GM18868 (cell line): ENCODE data around the gene ZNRF4.

ENCODE experiments used
- ATAC-seq: cut with Tn5 transposase; IDR thresholded peaks from one replicate; pipeline ENCODE4 v1.9.1; 2021; ENCODE audit warnings: mild to moderate bottlenecking, moderate library complexity; ENCODE audit not compliant: unreplicated experiment

Gene ZNRF4

GRCh38 chr19:5440299-5440698, 14.9 kb upstream of the ZNRF4 start:
- no peak for ATAC-seq

DNA sequence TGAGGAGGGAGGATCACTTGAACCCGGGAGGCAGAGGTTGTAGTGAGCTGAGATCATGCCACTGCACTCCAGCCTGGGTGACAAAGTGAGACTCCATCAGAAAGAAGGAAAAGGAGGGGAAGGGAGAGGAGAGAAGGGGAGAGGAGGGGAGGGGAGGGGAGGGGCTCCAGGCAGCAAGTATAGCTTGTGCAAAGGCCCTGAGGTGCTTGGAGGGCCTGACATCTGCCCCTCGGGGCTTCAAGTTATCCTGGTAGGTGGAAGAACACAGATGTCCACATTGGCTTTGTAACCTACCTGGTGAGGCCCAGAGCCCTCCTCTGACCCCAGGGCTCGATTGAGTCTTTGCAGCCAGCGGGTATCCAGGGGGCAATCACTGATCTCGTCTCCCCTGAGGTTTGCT, 11.5 kb upstream of the ZNRF4 start:
- no peak for ATAC-seq

GRCh38 chr19:5444431-5444830, 10.8 kb upstream of the ZNRF4 start:
- ATAC-seq: no peak

GRCh38 chr19:5445071-5445470, 10.1 kb upstream of the ZNRF4 start:
- no peak for ATAC-seq

- no peak for ATAC-seq
Observed at GRCh38 chr19:5445561-5446055, 9.6 kb upstream of the ZNRF4 start.

DNA sequence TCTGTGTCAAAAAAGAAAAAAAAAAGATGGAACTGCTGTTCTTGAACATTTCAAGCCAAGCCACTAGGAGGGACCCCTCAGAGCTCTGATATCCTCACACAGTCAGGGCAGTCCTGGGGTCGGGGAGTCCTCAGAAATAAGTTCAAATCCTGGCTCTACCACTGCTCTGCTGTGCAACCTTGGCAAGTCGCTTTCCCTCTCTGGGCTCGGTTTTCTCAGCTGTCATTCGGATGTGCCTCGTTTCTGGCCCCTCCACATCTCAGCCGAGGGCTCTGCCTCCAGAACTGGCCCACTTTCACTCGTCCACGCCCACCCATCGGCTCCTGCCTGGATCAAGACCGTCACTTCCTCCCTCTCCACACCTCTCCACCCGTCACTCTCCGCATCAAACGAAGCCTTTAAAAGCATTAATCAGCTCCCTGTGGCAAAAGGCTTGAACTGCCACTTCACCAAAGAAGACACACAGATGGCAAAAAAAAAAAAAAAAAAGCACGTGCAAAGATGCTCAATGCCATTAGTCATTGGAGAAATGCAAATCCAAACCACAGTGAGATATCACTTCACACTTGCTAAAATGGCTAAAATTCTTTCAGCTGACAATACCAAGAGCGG, 7.4 kb upstream of the ZNRF4 start:
- ATAC-seq: no peak

DNA sequence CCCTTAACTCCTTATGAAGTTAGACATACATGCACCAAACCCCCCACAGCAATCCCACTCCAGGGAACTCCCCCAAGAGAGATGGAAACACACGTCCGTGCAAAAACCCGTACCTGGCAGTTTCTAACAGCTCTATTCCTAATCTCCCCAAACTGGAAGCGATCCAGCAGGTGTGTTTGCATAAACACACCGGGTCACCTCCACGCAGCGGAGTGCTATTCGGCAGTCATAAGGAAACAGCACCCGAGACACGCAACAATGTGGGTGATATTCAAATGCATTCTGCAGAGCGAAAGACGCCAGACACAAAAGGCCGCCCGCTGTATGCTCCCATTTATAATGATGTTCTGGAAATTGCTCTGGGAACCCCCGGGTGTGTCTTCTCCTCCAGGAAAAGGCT, 6.8 kb upstream of the ZNRF4 start:
- ATAC-seq: no peak

DNA sequence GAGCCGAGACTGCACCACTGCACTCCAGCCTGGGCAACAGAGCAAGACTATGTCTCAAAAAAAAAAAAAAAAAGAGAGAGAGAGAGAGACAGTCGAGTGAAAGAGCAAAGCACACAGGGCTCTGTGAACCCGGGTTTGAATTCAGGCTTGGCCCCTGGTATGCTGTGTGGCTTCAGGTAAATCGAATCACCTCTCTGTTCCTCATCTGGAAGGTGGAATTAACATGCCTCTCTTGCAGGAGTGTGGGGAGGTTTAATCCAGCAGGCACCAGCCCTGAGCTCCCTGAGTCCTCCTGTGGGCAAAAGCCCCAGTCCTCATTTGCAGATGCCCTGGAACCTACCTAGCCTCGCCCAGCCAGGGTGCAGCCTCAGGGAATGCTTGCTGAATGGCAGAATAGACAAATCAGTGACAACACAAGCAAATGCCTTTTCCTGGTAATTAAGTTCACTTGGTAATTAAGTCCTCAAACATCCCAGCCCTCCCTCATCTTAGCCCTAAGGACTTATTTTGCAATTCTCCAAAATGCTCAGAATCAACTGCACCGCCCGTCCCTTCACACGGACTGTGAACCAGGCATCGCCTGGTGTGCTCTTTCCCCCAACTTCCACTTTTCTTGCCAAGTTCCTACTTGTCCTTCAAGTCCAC, 4.6 kb upstream of the ZNRF4 start:
- no peak for ATAC-seq

- no peak for ATAC-seq
Observed at GRCh38 chr19:5451494-5451893, 3.7 kb upstream of the ZNRF4 start.

DNA sequence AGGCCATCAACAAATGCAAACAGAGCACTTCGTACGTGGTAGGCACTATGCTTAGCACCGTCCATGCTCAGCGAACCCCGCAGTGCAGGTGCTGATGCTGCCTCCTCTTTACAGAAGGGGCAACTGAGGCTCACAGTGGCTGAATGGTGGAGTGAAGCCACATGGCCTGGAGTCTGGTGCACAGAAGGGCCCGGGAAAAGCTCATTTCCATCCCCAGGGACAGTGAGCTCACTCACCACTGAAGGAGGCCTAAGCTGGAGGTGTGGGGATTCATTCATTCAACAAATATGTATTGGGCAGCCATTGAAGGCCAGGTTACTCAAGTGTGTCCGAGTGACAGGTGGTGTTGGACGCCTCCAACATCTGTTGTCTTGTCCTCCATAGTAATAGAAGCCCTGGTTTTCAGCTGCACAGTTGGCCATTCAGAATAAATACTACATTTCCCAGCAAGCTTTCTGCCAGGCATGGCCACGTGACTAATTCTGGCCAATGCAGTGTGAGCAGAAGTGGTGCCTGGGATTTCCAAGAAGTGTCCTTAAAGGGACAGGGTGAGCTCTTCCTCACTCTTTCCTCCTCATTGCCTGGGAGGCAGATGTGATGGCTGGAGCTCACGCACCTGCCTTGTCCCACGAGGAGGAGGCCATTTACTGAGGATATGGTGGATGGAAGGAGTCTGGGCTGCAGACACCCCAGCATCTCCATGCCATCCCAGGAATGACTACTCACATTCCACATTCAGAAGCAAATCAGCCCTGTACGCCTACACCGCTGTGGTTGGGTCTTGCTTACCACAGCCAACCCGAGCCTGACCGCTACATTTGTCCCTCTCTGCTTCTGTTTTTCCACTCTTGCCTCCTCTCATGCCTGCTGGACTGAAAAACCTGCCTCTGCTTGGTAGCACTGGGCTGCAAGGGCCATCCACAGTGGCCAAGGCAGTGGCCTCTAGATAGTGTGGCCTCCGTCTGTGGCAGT, 2.3 kb upstream of the ZNRF4 start:
- no peak for ATAC-seq

DNA sequence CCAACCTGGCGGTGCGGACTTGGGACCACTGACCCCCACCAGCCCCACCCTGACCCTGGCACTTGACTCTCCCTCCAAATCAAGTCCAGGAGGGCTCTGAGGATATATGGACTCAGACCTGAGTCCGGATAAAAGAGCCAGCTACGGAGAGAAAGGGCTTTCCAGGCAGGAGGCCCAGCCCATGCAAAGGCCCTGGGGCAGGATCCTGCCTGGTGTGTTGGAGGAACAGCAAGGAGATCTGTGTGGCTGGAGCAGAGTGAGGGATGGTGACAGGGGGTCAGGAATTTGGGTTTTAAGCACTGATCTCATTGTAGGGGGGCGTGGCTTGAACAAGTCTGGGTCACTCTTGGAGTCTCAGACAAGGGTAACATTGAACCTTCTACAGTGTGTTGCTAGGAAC, 474 bp upstream of the ZNRF4 start:
- no peak for ATAC-seq

- no peak for ATAC-seq
Observed at GRCh38 chr19:5456130-5456840, 1.1 kb downstream of the ZNRF4 start.

- ATAC-seq: no peak
Observed at GRCh38 chr19:5456841-5457200, 1.6 kb downstream of the ZNRF4 start.

DNA sequence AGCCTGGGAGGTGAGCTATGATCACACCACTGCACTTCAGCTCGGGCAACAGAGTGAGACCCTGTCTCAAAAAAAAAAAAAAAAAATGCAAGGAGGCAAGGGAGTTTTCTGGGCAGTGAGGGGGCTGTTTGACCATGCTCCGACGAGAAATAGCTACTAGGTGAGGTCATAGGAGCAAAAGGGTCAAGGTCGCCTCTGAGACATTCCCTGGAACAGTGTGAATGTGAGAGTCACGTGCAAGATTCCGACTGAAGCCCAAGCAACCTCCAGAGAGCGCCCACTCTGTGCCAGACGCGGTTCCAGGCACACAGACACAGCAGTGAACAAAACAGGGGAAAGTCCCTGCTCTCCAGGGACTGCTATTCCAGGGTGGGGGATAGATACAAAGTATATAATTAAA, 2.5 kb downstream of the ZNRF4 start:
- ATAC-seq: no peak

GRCh38 chr19:5458420-5458819, 3.2 kb downstream of the ZNRF4 start:
- no peak for ATAC-seq

- no peak for ATAC-seq
Observed at GRCh38 chr19:5459360-5459759, 4.1 kb downstream of the ZNRF4 start.

DNA sequence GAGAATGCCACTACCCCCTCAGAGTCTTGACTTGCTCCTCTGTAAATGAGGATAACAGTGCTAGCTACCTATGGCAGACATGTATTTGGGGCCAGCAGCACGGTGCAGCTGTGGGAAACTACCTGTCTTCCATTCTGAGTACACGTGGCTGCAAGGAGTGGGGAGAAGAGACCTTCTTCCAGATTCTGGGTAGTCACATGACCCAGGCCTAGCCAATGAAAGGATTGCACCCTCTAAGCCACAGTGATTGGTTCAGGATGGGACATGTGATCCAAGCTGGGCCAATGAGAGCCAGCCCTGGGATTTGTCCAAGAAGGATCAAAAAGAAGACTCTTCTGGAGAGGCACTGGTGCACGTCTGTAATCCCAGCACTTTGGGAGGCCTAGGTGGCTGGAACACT, 5.5 kb downstream of the ZNRF4 start:
- no peak for ATAC-seq

DNA sequence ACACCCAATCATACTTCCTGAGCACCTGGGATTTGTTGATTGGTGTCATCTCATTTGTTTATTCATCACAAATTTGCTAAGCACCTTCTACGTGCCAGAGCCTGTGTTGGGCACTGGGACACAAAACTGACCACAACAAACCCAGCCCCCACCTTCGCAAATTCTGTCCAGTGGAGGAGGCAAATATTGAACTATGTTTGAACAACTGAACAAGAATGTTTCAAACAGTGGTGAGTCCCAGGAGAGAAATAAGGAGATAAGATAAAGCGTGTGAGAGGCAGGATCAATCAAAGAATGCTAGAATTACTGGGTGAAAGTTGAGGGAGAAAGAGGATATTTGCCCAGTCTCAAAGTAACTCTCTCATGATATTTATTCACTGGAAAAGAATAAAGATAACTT, 8.7 kb downstream of the ZNRF4 start:
- no peak for ATAC-seq

DNA sequence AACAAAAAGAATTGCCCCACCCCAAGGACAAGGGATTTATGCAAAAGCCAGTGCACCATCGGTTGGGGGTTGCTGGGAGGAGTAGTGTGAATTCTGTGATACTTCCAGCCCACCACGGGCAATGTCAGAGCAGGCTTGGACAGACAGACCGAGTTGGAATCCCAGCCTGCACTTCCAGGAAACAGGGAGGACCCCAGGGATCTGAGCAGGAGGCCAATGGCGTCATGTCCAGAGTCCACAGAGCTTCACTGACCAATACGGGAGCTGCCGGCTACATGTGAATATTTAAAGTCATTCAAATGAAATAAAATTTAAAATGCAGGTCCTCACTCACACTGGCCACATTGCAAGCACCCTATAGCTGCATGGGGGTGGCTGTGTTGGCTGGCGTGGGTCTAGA, 10.9 kb downstream of the ZNRF4 start:
- ATAC-seq: no peak

DNA sequence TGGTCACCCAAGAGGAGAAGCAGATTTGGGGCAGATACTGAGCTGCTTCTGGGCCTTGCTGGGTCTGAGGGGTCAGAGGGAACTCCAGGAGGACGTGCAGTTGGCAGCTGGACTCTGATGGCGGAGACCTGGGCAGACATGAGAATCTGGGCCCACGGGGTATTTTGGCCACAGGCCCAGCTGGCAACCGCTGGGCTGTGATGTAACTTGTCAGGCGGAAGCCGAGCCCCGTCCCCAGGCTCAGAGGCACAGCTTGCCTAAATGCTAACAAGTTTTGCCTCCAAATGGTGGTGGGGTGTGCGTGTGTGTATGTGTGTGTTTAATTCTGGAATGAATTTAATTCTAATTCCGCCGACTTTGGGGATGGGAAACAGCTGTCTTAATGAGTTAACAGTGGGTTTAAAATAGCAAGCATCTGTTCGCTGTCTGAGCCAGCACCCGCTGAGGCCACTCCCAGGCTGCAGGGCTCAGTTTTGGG, 11.6 kb downstream of the ZNRF4 start:
- no peak for ATAC-seq

DNA sequence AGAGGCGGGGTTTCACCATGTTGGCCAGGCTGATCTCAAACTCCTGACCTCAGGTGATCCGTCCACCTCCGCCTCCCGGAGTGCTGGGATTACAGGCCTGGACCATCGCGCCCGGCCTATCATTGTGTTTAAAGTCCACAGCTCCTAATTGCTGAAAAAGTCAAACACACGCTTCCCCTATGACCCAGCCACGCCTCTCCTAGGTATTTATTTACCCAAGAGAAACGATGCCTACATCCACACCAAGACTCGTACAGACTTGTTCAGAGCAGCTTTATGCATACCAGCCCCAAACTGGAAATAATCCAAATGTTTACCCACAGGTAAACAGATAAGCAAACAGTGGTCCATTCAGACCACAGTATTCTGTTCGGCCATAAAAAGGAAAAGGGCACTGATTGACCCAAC, 15.1 kb downstream of the ZNRF4 start:
- ATAC-seq: no peak
